Kasumi-1 (cell line): ENCODE measurements around the gene CFAP126.
"Not testable (repeated sequence)": the region's sequence is repeated elsewhere in the genome, so short reads cannot be mapped to it uniquely, and the experiment has no call there.

Source experiments
- DNase-seq, 2 experiments: peaks; one replicate each; lab custom pipeline; 2025; lab: John Stamatoyannopoulos, UW

Gene CFAP126

DNA sequence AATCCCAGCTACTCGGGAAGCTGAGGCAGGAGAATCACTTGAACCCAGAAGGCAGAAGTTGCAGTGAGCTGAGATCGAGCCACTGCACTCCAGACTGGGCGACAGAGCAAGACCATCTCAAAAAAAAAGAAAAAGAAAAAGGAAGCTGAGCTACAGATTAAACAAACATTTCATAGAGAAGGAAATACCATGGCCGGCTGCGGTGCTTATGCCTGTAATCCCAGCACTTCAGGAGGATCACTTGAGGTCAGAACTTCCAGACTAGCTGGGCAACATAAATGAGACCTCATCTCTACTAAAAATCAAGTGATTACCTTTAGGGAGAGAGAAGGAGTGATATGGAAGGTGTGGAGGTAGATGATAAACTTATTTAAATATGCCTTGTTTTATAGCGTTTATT, 14.0 kb upstream of the CFAP126 start:
- no peak for DNase-seq

DNA sequence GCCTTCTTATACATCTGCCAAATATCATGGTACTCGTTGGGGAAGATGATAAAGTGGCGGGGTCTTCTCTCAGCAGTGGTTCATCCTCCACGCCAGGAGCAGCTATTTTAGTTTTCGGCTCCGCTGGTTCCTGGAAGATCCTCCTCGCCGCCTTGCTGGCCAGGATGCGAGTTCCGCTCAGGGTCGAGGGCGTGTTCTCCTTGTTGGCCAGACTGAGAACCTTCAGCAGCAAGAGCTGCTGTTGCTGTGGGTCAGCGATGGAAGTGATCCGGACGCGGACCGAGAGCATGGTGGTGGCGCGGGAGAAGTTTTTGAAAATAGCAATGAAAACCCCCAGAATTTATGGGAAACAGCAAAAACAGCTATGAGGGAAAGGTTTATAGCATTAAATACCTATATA, 11.4 kb upstream of the CFAP126 start:
- peak; percentile 23 to 29 for DNase-seq

DNA sequence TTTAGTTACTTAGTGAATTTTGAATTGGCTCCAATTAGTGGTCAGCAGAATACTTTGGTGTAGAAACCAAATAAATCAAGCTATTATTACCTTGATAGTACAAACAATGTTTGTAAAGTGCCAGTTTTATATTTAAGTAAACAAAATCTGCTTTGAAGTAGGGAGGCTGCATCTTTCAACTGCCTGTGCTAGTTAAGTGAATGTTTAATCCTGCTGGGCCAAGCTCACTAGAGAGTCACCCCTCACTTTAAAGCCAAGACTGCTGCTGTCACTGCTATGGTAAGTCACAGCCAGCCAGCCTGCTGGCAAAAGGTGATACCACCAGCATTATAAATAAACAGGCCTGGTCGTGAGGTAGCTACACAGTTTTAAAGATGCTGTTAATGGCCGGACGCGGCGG, 10.3 kb upstream of the CFAP126 start:
- no peak for DNase-seq

DNA sequence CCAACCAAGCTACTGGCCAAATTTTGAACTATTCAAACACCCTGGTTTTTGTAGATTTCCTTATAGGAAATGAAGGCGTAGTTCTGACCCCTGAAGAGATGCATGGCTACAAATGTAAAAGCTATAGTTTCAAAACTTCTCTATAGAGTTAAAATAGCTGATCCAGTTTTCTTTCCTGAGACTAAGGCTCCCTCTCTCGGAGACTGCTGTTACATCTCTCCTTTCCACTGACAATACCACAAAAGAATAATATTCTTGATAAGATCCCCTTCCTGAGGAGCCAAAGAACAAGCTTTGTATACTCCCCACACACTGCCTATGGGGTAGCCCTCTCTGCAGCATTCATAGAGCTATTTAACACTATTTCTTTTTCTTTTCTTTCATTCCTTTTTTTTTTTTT, 6.7 kb upstream of the CFAP126 start:
- peak; percentile 58 to 81 for DNase-seq

DNA sequence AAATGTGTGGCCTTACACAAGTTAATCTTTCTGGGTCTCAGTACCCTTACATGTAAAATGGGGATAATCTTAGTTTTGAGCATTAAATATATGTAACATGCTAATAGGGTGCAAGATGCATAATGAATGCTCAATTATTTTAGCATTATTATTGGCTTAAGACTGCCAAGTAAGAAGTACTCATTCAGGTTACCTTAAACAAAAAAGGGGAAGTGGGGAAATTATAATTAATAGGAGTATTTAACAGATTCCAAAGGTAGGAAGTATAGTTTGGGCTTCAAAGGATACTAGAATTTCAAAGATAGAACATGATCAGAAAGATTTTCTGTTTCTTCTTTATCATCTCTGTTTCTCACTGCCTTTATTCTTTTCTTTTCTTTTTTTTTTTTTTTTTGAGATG, 5.8 kb upstream of the CFAP126 start:
- DNase-seq: peak in 1 of 2 experiments; percentile 15

DNA sequence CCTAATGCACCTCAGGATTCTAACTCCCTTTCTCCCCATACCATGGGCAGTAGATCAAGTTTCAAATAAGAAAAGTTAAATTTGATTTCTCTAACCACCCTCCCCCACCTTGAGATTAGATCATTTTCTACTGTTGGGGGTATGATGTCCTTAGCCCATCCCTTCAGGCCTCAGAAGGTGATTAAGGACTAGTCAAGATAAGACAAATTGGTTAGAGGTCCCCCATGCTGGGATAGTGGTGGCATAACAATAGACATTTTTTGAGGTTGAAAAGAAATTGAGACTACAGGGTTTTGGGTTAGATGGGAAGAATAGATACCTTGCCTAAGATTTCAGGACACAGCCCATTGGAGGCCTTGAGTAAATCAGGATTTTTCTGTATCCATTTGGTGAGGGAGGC, 2.5 kb downstream of the CFAP126 start:
- no peak for DNase-seq

- no peak for DNase-seq
These were observed 3.3 kb downstream of the CFAP126 start for GRCh38 chr1:161364332-161364731.

DNA sequence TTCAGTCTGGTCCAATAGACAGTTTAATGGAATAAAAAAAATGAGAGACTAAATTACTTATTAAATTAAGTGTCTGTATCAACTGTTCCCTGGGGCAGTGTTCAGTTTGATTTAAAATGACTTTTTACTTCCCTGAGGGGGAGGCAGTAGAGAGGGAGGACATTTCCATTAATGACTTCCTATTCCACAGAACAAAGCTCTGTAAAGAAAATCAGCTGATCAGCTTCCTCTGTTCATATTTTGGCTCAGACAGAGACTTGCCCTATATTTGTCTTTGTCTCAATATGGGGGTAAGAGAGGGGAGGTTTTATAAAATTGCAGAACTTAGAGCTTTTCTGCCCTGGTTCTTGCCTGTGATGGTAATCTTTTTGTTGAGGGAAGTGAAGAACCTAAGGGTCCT, 8.4 kb downstream of the CFAP126 start:
- peak; percentile 28 to 29 for DNase-seq

- no peak for DNase-seq
These were observed 10.6 kb downstream of the CFAP126 start for GRCh38 chr1:161357073-161357472.

DNA sequence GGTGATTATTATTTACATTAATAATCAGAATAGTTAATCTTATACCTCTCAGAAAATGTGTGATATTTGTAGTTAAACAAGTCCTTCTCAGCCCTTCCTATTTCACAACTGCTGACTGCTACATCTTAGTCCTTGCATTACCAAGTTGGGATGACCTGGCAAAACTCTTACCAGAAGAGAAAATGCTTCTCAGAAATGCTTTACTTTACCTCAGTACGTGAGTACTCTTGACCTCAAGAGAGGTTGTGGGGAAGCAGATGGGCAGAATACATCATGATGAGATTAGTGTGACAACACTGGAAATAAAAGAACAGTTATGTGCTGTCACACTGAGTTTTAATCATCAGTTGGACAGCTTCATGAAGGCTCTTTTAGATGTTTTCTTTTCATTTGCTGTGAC, 16.2 kb downstream of the CFAP126 start:
- DNase-seq: no peak

GRCh38 chr1:161350671-161351070, 17.0 kb downstream of the CFAP126 start:
- peak; percentile 36 to 41 for DNase-seq

- no peak for DNase-seq
These were observed 24.9 kb downstream of the CFAP126 start for GRCh38 chr1:161342821-161343220.

GRCh38 chr1:161342177-161342576, 25.5 kb downstream of the CFAP126 start:
- no peak for DNase-seq

GRCh38 chr1:161335796-161336195, 31.9 kb downstream of the CFAP126 start:
- no peak for DNase-seq

GRCh38 chr1:161333166-161333565, 34.5 kb downstream of the CFAP126 start:
- DNase-seq: no peak

- DNase-seq: no peak
These were observed 37.3 kb downstream of the CFAP126 start for GRCh38 chr1:161330346-161330745.

DNA sequence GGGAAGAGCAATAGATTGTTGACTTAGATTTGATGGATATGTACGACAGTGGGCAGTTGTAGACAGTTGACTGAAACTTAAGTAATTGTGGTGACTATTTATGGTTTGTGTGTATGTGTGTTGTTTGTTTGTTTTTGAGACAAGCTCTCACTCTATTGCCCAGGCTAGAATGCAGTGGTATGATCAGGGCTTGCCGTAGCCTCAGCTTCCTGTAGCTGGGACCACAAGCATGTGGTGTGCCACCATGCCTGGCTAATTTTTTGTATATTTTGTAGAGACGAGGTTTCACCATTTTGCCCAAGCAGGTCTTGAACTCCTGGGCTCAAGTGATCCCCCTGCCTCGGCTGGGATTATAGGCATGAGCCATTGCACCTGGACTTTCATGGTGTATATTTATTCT, 43.7 kb downstream of the CFAP126 start:
- DNase-seq: no peak

DNA sequence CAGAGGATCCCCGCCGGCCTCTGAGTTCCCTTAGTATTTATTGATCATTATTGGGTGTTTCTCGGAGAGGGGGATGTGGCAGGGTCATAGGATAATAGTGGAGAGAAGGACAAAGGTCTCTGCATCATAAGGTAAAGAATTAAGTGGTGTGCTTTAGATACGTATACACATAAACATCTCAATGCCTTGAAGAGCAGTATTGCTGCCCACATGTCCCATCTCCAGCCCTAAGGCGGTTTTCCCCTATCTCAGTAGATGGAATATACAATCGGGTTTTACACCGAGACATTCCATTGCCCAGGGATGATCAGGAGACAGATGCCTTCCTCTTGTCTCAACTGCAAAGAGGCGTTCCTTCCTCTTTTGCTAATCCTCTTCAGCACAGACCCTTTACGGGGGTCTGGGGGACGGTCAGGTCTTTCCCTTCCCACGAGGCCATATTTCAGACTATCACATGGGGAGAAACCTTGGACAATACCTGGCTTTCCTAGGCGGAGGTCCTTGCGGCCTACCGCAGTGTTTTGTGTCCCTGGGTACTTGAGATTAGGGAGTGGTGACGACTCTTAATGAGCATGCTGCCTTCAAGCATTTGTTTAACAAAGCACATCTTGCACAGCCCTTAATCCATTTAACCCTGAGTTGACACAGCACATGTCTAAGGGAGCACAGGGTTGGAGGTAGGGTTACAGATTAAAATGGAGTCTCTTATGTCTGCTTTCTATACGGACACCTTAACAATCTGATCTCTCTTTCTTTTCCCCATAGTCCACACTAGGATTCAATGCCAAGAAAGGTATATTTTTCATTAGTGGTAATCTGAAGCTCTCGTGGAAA, 51.6 kb downstream of the CFAP126 start:
- DNase-seq: not testable (repeated sequence)
